ENCODE data around the gene MPV17L2.

The MPV17L2 gene

DNA sequence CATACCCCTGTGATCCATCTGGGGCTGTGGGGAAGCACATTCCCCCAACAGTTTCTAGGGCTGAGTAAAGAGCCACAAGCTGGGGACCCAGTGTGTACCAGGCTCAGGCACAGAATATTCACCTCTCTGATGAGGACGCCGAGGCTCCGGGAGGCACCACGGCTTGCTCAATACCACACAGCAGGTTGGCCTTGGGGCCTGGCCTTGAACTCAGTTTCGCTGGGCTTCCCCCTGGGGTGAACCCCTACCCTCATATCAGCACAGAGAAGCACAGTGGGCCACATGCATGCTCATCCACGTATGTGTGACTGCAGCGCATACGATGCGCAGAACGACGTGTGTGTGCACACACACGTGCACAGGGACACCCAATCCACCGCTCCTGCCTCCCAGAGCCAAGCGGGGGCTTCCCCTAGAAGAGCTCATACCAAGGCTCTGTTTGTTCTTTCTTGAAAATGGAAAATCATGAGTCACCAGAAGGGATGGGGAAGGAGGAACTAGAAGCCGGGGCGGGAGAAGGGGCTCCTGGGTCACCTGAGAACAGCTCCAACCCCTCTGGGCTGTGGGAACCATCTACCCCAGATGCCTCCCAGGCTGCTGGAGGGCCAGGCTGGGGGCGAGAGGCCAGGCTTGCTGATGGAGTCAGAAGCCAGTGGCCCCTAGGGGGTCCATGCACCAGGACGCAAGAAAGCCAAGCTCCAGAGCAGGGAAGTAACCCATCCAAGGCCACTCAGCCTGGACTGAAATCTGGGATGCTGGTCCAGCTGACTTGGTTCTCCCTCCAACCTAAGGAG, 38.1 kb downstream of the MPV17L2 start:
- no peak for DNase-seq (ENCODE audit: low read depth, low spot score)
- H3K27ac ChIP-seq = no peak overlapping the region

DNA sequence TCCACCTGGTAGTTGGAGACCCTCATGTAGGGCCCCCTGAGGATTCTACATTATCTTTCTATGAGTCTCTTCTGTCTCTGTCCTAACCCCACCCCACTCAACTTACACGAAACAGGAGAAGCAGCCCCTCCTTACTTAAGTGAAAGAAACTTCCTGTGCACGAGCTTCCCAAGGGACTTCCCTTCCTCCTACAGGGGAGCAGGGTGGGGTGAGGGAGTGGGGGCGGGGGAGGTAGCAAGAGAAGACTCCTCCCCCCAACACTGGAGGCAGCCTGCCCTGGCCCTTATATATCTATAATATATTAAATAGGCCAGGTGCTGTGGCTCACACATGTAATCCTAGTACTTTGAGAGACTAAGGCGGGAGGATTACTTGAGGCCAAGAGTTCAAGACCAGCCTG, 38.8 kb downstream of the MPV17L2 start:
- no peak for DNase-seq (ENCODE audit: low read depth, low spot score)

DNA sequence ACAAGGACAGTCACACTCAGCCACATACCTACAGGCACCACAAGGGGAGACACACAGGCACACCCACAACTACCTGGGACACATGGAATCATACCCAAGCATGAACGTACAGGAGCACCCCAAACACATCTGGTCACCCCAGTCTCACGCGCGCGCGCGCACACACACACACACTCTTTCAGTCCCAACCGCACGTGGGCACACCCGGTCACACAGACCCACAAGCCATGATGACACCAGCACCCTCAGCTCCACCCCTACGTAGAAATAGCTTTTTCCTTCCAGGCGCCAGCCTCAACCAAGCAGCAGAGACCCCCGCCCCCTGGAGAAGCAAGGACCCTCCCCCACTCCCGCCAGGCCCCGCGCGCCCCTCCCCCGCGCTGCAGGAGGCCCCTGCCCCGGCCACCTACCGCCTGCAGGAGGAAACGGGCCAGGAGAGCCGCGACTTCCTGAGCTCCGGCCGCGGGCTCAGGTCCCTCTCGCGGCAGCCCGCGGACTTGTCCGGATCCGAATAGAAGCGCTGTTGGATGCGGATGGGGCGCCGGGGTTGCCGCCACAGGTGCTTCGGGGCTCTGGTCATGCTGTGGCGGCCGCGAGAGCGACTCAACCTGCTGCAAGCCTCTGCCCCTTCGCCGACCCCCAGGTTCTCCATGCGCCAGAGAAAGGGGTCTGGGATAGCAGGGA, 39.7 kb downstream of the MPV17L2 start:
- no peak for DNase-seq (ENCODE audit: low read depth, low spot score)
- H3K27ac ChIP-seq = no peak overlapping the region

More for the DNA sequence above, 38.8 kb downstream of the MPV17L2 start:
- H3K27ac ChIP-seq = no peak overlapping the region

DNA sequence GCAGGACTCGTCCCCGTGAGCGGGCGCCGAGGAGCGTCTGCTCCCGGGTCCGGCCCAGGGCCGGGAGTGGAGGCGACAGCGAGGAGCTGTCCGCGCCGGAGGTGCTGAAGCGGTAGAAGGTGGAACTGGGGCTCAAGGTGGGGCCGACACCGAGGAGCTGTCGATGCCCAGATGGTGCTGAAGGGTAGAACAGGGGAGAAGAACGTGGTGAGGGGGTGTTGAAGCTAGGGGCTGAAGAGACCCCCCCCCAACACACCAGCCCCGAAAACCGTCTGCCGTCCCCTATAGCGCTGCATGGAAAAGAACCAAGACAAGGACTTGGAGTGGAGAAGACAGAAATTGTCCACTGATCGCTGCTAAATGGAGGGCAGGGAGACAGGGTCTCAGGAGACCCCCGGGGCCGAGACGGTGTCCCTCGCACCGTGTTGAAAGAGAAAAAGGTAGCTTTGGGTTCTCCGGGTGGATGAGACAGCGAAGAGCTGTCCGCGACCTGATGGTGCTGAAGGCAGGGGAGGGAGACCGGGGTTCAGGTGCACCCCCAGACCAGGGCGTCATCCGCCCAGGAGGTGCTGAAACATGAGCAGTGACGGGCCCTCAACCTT, 40.3 kb downstream of the MPV17L2 start:
- DNase-seq (ENCODE audit: low read depth, low spot score) = no peak
- no peak overlapping the region for H3K27ac ChIP-seq

DNA sequence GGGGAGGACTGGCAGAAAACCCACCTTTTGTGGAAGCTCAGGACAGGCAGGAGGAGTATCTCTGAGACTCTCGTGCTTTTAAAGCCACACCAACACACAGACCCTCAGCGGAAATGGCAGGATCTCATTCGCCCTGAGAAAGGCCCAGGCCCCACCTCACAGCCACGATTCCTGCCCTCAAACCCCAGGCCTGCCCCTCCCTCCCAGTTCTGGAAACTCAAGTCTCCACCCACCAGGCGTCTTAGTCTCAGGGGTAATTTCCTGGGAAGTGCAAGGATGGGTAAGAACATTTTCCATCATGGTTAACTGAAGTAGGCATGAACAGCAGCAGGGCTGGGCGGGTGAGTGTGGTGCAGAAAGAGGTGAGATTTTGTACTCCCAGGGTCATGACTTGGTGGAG, 41.2 kb downstream of the MPV17L2 start:
- no peak for DNase-seq (ENCODE audit: low read depth, low spot score)

DNA sequence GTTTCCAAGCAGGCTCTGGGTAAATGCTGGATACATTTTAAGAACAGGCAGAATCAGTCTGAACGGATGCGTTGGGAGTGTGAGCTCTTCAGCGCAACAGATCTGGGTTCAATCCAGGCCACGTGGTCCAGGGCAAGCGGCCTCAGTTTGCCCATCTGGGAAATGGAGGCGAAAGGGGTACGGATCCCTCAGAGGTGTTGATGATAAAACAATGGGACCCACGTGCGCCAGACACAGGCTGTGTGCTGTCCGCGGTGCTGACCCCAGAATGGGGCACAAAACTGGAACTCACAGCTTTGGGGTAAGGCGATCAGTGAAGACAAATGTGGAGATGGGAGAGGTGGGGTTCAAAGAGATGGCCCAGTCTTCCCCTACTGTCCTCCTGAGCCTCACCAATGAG, 46.3 kb downstream of the MPV17L2 start:
- no peak for DNase-seq (ENCODE audit: low read depth, low spot score)
- H3K27ac ChIP-seq = no peak overlapping the region

More for the DNA sequence above, 41.2 kb downstream of the MPV17L2 start:
- no peak overlapping the region for H3K27ac ChIP-seq

DNA sequence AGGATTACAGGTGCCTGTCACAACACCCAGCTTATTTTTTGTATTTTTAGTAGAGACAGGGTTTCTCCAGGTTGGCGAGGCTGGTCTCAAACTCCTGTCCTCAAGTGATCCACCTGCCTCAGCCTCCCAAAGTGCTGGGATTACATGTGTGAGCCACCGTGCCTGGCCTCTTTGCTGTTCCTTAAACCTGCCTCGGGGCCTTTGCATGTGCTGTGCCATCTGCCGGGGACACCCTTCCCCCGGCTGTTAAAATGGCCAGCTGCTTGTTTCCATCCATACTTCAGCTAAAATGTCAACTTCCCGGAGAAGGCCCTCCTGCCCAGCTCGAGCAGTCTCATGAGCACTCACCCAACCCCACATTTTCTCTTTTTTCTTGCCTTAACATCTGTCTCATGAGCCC, 52.3 kb downstream of the MPV17L2 start:
- no peak overlapping the region for H3K27ac ChIP-seq
- DNase-seq (ENCODE audit: low read depth, low spot score) = no peak

Measured in epithelial cell of prostate (primary cell).